Activated CD4-positive, alpha-beta T cell treated with anti-CD3 and anti-CD28 coated beads for 24 hours (primary cell): ENCODE measurements around the gene SDR42E1.

Source experiments
- DNase-seq, 2 donors: peaks; one replicate each; pipeline ENCODE4 v3.0.0-alpha.2; 2020; ENCODE audit warnings: low read depth in 2 of 2

The SDR42E1 gene, protein sequence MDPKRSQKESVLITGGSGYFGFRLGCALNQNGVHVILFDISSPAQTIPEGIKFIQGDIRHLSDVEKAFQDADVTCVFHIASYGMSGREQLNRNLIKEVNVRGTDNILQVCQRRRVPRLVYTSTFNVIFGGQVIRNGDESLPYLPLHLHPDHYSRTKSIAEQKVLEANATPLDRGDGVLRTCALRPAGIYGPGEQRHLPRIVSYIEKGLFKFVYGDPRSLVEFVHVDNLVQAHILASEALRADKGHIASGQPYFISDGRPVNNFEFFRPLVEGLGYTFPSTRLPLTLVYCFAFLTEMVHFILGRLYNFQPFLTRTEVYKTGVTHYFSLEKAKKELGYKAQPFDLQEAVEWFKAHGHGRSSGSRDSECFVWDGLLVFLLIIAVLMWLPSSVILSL

DNA sequence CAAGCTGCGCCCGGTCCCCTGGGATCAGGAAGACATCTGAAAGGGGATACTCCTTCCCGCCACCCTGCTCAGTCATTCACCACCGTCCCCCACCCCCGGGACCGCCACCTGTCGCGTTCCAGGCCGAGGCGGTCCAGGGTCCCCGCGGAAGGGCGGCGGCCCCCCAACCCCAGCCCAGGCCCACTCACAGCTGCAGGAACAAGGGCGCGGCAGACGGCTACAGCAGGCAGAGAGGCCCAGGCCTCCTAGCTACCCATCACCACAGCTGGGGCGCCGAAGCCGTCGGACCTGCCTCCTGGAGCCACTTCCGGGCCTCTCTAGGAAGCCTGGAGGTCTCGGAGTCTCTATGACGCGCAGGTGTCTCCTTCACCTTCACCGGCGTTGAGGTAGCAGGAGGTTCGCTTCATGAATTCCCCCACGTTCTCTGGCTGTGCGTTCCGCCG, at the start of gene SDR42E1:
Gene SDR42E1, minus strand, starts transcription at position 272 of the 443 bp plus-strand sequence. CDS start 10,612 bp downstream, outside the sequence.
- DNase-seq: peak; percentile 34 to 47

DNA sequence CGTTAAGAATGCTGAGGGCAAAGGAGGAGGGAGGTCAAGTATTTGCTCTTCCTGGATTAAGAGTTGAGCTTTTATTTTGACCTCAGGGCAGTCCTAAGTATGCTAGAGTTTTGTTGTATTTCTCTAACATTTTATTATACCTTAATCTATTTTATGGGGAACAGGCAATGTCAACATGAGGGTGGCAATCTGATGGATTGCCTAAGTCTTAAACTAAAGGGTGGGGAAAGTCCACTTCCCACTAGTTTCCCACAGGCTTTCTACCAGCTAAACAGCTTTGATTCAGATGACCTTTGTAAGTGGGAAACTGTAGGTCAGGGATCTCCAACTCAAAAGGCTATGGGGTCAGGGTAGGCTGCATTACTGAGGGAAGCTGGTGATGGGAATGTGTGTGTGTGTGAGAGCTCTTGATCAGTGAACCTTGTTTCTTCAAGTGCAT, 48.7 kb upstream of the SDR42E1 start:
- no peak for DNase-seq

DNA sequence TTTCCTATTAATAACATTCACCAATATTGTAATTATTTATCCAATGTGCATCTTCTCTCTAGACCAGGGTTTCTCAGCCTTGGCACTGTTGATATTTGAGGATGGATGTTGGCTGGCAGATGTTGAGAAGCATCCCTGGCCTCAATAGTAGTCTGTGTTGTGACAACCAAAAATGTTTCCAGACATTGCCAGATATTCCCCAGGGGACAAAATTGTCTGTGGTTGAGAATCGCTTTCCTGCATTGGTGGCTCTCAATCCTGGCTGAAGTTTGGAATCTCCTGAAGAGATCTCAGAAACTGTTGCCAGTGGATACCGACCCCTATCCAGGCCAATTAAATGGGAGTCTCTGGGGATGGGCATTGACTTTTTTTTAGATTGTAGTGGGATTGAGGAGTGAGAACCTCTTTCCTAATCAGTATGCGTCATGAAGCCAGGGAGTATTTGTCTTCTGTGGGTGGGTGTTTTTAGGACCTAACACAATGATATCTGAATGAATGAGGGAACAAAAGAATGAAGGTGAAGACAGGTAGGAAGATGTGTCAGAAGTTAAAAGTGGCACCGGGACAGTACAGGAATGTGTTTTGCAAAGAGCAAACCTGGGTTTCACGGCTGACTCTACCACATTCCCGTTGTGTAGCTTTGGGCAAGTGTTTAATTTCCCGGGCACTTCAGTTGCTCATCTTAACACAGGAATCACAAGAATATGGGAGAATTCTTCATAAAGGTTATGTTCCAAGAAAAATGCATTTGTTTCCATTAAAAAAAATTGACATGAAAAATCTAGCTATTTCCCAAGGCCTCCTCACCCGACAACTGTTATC, 48.1 kb upstream of the SDR42E1 start:
- DNase-seq: no peak

DNA sequence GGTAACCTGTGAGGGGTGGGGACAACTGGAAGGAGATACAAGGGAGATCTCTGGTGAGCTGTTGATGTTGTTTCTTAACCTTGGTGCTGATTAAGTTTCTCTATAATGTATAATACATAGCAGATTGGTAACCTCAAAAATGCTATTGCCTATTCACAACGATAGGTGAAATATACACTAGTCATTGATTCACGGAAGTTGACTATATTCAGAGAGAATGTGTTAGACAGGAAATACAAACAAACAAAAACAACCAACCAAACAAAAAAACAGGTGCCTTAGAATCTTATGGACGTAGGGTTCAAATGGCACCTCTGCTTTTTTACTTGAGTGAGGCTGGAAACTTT, 45.3 kb upstream of the SDR42E1 start:
- DNase-seq: no peak

DNA sequence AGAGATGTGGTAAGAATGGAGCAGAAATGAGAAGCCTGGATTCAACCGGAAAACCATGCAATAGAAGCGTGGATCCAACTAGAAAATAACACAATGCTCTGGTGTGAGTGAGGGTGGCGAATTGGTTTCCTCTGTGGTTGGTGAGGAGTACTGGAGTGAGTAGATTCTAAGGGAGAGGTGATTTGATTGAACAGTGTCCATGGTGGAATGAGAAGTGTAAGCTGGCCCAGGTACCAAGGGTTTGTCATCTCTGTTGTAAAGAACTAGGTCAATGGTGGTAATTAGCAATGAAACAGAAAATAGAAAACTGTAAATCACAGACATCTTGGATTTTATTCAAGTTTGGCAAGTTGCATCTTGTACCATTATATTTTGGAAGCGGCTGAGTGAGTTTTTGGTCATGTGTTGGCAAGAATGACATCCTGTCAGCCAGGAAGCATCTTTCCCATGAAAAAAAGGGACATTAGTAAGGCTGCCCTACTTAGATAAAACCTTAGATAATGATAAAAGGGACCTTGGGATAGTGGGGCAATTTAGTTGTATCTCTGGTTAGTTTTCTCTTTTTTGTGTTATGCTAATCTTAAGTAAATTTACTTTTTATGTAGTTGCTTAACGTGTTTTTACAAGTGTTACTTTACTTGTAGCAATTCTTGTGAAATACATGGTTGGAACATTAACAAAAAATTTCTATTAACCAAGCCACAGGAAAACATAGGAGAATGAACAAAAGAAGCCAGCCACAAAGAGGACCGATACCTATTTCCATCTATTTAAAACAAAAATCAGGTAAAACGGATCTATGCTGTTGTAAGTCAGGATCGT, 44.7 kb upstream of the SDR42E1 start:
- no peak for DNase-seq

DNA sequence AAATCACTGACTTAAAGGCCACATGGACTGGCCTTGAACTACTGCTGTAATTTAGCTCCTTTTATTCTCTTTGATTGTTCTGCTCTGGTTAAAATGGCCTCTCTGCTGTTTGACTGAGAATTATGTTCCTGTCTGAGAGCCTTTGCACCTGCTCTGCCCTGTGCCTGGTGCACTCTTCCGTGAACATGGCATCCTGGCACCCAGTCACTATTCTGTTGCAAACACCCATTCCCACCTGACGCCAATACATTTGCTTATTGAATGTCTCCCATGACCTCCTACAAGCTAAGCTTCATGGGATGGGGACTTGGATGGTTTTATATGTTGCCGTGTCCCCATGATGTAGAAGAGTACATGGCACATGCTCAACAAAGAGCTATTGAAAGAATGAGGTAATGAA, 43.8 kb upstream of the SDR42E1 start:
- no peak for DNase-seq

DNA sequence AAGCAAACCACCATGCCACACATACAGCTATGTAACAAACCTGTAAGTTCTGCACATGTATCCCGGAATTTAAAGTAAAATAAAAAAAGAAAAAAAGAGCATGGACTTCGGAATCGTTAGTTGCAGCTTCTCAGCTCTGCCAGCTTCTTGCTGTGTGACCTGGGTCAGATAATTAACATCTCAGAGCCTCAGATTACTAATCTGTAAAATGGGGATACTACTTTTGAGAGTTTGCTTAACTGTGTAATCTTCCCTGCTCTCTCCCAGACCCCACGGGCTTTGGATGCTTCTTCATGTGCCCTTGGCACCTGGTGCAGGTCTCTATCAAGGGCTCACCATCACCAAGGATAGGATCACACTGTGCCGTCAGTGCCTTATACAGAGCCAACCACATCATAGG, 40.4 kb upstream of the SDR42E1 start:
- DNase-seq: no peak

DNA sequence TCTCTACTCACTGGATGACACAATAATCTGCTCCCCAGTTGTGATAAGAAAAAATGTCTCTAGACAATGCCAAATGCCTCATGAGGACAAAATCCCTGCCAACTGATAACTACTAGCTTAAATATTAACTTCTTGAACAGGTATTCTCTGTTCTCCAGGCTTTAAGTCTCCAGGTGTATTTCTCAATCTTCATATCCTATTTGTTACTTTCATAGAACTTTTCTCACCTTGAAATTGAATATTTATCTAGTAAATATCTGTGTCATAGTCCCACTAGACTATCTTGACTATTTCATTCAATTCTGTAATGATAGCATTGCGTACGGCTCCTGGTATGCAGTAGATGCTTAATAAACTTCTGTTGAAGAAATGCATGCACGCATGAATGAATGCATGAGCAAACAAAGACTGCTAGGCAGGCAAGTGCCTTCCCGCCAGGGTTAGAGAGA, 39.7 kb upstream of the SDR42E1 start:
- DNase-seq: no peak

DNA sequence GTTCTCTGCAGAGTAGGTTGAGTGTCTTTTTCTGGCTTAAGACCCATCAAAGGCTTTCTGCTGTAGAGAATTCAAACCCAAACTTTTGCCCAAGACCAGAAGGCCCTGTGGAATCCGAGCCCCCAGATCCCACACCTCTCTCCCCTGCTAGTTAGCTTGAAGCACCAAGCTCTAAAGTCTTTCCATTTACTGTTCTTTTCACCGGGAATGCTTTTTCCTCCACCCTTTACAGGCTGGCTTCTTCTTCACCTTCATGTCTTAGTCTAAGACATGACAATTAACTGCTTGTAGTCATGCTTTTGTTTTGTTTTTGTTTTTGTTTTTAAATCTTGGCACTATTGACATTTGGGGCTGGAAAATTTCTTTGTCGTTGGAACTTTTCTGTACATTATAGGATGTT, 39.2 kb upstream of the SDR42E1 start:
- no peak for DNase-seq

DNA sequence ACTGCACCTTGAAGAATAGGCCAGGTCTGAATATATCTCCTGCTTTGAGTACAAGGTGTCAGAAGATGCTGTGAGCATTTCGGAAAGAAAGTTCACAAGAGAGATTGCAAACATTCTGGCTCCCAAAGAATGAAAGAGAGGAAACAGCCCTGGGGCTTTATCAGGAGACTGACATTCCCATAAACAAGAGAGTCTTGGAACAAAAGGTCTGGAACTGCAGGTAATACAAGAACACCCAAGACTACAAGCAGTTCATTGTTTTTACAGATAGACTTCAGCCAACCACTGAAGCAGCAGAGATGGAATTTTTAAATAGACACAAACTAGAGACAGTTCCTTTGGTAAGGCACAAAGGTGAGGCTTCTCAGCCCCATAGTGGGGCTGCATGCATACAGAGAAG, 38.2 kb upstream of the SDR42E1 start:
- no peak for DNase-seq

DNA sequence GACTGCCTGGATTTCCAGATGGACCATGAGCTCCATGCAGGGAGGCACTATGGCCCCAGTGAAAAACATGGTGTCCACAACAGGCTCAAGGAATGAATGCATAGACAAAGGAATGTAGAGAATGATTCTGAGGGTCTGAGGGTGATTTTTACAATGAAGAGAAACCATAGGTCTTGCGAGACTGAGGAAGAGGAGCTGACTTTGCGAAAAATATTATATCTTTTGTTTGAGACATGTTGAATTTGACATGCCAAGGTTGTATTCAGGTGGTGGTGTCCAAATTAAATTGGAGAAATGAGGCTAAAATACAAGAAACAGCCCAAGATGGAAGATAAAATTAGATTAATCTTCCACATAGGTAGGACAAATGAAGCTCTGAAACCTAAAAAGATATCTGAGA, 36.5 kb upstream of the SDR42E1 start:
- DNase-seq: no peak

DNA sequence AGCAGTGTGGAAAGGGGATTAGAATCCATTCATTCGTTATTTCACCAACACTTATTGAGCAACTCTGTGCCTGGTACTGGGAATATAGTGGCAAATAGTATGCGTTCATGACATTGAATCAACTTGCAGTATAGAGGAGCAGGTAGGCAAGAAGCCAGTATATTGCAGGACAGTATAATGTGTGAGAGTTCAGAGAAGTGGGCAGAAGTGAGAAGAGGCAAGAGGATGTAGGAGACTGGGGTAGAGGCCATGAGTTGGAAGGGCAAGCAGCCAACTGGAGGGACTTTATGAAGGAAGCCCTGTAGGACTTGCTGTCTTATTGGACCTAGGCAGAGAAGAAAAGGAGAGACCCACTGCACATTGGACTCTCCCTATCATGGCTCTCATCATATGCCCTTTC, 36.1 kb upstream of the SDR42E1 start:
- no peak for DNase-seq

DNA sequence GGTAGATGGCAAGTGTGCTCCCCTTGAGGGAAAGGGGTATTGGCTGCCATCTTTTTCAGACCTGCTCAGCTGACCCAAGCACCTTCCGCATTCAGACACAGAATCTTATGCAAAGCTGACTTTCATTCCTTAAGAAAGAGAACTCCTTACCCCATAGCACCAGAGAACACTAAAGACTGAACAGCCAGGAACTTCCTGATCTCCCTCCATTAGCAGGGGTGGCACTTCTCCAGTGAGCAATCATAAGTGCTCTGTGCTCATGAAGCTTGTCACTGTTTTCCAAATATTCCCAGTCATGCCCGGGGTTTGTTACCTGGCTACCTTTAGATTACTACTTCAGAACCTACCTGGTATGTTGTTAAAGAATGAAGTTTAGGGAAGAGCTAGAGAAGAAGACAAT, 35.7 kb upstream of the SDR42E1 start:
- DNase-seq: no peak

DNA sequence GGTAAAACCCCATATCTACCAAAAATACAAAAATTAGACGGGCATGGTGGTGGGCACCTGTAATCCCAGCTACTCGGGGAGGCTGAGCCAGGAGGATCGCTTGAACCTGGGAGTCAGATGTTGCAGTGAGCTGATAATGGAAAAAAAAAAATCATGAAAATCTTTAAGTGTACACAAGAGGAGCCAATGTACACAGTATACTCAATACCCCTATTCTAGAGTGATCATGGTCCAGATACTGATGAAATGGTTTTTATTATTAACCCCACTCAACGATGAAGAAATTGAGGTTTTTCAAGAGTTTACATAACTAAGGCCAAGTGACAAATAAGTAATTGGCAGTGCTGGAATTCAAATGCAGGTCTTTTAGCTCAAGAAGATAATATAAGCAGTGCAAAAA, 35.3 kb upstream of the SDR42E1 start:
- DNase-seq: no peak

DNA sequence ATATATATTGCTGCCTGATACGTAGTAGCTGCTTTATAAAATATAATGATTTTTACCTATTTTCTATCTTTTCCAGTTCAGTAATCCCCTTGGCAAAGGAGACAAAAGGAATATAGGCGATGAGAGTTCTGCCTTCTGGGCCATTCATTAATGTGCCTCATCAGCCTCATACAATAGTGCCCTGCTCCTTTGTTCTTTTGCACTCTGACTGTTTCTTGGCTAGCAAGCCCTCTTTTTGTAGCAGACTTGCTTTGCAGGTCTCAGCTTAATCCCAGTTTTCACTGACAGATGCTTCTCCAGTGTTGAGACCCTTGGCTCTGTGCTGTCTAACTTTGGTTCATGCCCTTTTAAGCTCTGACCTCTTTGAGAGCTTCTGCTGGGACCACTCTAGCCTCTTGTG, 34.2 kb upstream of the SDR42E1 start:
- no peak for DNase-seq

DNA sequence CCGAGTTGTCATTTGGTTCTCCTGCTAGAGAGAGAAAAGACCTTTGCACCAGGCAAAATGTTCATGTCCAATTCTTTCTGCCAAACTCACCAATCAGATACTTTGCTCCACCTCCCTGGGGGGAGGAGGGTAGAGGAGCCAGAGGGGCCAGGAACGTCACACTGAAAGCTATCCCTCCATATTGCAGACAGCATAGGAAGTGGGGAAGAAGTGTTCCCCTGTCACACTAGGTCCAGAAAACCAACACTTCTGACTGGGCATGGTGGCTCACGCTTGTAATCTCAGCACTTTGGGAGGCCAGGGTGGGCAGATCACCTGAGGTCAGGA, 33.3 kb upstream of the SDR42E1 start:
- DNase-seq: no peak

DNA sequence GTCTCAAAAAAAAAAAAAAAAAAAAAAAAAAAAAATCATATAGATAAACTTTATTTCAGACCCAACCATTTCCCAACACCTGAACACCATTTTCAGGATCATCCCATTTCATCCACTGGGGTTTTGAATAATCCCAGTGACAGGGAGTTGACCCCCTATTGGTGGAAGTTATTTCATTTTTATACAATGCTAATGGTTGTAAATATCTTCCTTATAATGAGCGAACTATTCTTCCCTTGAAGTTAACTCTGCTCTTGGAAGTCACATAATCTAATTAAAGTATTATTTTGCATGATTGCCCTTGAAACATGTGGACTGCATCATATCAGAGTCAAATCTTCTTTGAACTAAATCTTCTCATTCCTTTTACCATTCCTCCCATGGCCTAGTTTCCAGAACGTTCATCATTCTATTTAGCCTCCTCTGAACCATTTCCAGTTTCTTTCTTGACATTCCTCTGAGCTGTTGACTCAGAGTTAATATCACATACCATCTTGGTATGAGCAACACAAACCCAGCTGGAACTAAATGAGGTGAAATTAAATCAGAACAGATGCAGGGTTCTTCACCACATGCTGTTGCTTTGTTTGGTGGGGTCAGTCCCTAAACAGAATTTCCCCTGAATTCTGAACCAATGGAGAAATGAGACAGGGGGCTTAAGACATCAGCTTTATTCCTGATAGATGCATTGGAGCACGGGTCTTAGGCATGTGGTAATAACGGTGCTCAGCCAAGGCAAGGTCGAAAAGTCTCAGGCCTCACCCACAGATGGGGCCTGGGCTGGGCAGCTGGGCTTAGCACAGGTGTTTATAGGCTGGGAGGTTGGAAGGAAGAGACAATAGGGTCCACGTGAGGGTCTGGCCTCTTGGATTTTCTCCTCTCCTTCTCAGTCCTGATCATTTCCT, 32.7 kb upstream of the SDR42E1 start:
- no peak for DNase-seq

DNA sequence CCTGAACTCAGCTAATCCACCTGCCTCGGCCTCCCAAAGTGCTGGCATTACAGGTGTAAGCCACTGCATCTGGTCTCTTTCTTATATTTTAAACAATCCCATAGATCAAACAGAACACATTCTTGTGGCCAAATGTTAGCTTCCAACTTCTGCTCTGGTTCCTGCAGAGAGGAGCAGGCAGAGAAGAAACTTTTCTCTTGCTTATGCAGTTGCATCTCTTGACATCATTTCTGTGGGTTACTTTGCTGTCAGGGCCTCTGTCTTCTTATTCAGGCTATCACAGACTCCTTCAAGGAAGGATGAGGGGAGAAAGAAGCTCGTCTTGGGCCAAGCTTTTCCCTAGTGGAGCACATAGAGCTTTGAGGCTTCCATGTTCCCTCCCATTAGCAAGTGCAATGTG, 31.6 kb upstream of the SDR42E1 start:
- DNase-seq: no peak

DNA sequence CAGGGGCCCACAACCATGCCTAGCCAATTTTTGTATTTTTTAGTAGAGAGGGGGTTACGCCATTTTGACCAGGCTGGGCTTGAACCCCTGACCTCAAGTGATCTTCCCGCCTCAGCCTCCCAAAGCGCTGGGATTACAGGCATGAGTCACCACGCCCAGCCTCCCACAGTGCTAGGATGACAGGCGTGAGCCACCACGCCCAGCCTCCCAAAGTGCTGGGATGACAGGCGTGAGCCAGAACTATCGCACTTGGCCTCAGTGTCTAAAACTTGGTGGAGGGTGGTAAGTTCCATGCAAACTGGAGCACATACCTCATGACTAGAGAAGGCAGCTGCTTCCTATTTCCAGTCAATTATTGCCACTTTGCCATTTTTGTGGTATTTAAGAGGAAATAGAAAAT, 30.9 kb upstream of the SDR42E1 start:
- no peak for DNase-seq

DNA sequence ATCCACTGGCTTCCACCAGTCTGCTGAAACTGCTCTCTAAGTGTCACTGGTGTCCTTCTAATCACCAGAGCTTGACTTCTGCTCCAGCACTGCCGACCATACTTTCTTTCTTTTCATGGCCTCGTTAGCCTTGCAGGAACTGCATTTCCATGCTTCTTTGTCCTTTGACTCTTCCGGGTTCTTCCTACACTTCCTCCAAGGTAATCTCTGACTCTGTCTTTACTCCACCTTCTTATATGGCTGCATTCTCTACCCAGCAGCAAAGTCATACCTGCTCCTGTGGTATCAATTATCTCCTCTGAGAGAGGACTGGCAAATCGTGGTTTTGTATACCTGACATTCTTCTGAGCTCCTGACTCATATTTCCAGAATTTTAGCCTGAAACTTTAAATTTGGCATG, 30.3 kb upstream of the SDR42E1 start:
- DNase-seq: no peak

DNA sequence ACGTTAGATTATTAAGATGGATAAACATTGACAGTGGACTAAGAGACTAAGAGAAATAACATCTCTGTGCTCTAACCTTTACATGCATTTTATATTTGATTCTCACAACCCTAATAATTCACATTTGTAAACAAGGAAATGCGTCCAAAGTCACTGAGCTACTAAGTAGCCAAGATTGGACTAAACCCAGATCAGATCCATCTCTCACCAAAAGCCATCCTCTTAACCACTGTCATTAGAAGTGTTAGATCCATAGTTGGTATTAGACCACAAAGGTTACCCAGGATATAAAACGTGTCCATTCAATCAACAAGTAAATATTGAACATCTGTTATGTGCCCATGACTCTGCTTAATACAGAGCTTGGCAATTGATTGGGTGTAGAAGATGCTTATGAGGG, 29.0 kb upstream of the SDR42E1 start:
- DNase-seq: no peak
